GM12891 (cell line): ENCODE data around the gene TRMT1.
A peak's percentile ranks its signal among the peaks of the same experiment; 100 is the strongest.

Experiments
- POLR2A ChIP-seq: IDR thresholded peaks from 2 replicates; pipeline ENCODE4 v1.6.1; 2011; ENCODE audit warnings: low read depth, low read length, control low read depth
- POLR2AphosphoS5 ChIP-seq: IDR thresholded peaks from 2 replicates; pipeline ENCODE4 v1.6.1; 2011; ENCODE audit warnings: low read depth, low read length, control low read depth
- TAF1 ChIP-seq: IDR thresholded peaks from 2 replicates; pipeline ENCODE4 v1.6.1; 2011; ENCODE audit warnings: low read depth, low read length, control low read depth

DNA sequence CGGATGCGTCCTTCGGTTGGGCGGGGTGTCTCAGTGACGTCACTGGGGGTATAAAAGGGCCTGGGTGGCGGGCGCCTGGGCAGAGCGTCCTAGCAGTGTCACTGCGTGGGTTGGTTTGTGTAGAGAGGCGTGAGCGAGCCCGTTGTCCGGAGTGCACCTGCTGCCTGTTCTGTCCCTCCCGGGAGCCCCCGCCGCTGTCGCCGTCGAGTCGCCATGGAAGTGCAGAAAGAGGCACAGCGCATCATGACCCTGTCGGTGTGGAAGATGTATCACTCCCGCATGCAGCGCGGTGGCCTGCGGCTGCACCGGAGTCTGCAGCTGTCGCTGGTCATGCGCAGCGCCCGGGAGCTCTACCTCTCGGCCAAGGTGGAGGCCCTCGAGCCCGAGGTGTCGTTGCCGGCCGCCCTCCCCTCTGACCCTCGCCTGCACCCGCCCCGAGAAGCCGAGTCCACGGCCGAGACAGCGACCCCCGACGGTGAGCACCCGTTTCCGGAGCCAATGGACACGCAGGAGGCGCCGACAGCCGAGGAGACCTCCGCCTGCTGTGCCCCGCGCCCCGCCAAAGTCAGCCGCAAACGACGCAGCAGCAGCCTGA is 36.5 kb upstream of the TRMT1 start:
- peak; percentile 99 for TF ChIP-seq TAF1
- TF ChIP-seq POLR2A = peak; percentile 100
- TF ChIP-seq POLR2AphosphoS5 = peak; percentile 100
